DOHH2 (cell line): ENCODE data around the gene LRRC74B.

ENCODE experiments used
- EZH2phosphoT487 ChIP-seq: fragments of 200-600 bp; sonication (generic); IDR thresholded peaks from 2 replicates; pipeline ENCODE4 v1.6.1; 2017; ENCODE audit warnings: borderline replicate concordance, mild to moderate bottlenecking, antibody characterized with exemption, low read length, moderate library complexity, mixed read lengths
- TF ChIP-seq, protein P1 (sequence below): fragments of 200-600 bp; sonication (generic); IDR thresholded peaks from one replicate; pipeline ENCODE4 v1.5.1; 2014; ENCODE audit warnings: antibody characterized with exemption, mild to moderate bottlenecking, low read depth, low read length; ENCODE audit not compliant: poor library complexity, severe bottlenecking

GRCh38 chr22:21022955-21023614 lies 22.7 kb upstream of the LRRC74B start:
- TF ChIP-seq, protein P1, sequence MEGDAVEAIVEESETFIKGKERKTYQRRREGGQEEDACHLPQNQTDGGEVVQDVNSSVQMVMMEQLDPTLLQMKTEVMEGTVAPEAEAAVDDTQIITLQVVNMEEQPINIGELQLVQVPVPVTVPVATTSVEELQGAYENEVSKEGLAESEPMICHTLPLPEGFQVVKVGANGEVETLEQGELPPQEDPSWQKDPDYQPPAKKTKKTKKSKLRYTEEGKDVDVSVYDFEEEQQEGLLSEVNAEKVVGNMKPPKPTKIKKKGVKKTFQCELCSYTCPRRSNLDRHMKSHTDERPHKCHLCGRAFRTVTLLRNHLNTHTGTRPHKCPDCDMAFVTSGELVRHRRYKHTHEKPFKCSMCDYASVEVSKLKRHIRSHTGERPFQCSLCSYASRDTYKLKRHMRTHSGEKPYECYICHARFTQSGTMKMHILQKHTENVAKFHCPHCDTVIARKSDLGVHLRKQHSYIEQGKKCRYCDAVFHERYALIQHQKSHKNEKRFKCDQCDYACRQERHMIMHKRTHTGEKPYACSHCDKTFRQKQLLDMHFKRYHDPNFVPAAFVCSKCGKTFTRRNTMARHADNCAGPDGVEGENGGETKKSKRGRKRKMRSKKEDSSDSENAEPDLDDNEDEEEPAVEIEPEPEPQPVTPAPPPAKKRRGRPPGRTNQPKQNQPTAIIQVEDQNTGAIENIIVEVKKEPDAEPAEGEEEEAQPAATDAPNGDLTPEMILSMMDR: peak; percentile 31
- TF ChIP-seq EZH2phosphoT487: no peak
